ENCODE data around the gene APOL1. TPM values are rescaled to one million over a fixed set of nuclear protein-coding genes. Genes with fewer than 3 reads are reported as not detected.

The APOL1 gene
- polyA plus RNA-seq, 1 donor: 4.3 TPM

DNA sequence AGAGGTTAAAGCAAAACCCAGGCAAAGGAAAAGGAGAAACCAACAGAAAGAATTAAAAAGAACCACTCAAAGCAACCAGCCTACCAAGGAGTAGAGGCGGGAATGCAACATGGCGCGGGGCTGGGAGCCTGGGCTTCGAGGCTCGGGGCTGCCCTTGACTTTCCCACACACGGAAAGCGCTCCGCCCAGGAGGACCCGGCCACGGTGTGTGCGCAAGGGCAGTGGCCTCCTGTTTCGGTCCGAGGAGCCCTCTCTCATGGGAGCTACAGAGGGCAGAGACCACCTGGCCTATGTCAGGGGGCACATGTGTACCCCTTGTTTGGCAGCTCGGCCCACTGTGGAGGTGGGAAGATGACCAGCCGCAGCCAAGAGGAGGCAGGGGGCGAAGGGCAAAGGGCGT, 55.9 kb downstream of the APOL1 start:
- no peak for DNase-seq (ENCODE audit: low read depth)

DNA sequence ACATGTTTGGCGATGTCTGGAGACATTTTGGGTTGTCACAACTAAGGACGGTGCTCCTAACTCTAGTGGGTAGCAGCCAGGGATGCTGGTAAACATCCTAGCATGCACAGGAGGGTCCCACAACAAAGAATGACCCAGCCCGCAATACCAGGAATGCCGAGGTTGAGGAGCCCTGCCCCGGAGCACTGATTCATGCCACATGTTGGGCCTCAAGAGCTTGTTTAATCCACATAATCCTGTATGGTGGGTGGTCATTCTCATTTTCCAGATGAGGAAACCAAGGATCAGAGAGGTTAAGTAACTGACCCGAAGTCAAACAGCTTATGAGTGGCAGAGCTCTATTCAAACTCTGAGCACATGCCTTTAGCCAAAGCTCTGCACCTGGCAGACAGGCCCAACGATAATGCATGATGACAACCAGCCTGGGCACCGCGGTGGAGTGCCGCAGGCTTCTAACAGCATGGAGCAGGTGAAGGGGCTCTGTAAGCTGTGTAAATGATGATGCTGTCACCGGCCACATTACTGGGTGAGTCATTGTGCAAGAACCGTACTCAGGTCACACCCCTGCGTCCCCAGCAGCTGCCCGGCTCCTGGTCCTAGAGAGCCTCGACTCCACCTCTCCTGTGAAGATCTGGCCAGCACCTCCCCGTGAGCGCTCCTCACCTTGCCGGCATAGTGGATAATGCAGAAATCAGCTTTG, 58.6 kb downstream of the APOL1 start:
- no peak for DNase-seq (ENCODE audit: low read depth)

DNA sequence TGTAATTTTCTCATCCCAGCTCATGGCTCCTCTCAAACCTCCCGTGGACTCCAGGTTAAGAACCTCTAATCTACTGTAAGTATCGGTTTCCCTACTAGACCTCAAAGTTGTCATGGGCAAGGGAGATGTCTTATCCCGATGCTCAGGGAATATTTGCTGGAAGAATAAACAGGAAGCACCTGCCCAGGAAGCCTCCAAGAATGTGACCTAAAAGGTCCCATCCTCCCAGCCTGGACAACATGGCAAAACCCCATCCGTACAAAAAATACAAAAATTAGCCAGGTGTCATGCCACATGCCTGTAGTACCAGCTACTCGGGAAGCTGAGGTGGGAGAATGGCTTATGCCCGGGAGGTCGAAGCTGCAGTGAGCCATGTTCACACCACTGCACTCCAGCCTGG, 62.4 kb downstream of the APOL1 start:
- DNase-seq (ENCODE audit: low read depth): no peak

DNA sequence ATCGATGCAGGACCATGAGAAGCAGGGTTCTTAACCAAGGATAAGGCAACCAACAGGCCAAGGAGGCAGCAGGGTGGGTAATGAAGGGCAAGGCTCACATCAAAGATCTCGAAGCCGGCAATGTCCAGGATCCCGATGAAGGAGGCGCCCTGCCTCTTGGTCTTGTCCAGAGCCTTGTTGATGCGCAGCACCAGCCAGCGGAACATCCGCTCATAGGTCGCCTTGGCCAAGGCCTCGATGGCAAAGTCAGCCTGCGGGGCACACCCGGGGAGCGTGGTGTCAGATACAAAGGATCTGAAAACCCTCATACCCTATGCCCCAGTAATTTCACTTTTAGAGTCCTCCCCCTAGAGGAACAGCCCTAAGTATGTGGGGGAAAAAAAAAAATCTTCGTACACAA, 63.5 kb downstream of the APOL1 start:
- DNase-seq (ENCODE audit: low read depth): no peak

Other genes with a start within 250 kb of the APOL1 start
- 191 TPM for gene RBFOX2, start 224.3 kb upstream of the APOL1 start, polyA plus RNA-seq (ENCODE audit: insufficient read length)
- 9.1 TPM for gene APOL3, start 92.4 kb upstream of the APOL1 start, polyA plus RNA-seq (ENCODE audit: insufficient read length)
- 20.3 TPM for gene APOL4, start 51.3 kb upstream of the APOL1 start, polyA plus RNA-seq (ENCODE audit: insufficient read length)
- 22.9 TPM for gene APOL2, start 13.6 kb upstream of the APOL1 start, polyA plus RNA-seq (ENCODE audit: insufficient read length)
- 83.0 TPM for gene MYH9, start 134.8 kb downstream of the APOL1 start, polyA plus RNA-seq (ENCODE audit: insufficient read length)
- 107 TPM for gene TXN2, start 228.5 kb downstream of the APOL1 start, polyA plus RNA-seq (ENCODE audit: insufficient read length)

Data from forelimb muscle (tissue), 1 donor.